H1 (cell line): ENCODE measurements around the gene PSMC4. TPM values are rescaled to one million over a fixed set of nuclear protein-coding genes. Genes with fewer than 3 reads are reported as not detected.
A peak's percentile ranks its signal among the peaks of the same experiment; 100 is the strongest.

Experiments
- CTCF ChIA-PET: fragments of 300-600 bp; sonication (Branson Sonifier 250); formaldehyde crosslinking; loops from one replicate; lab custom pipeline; 2021; ENCODE audit not compliant: partially characterized antibody; lab: Charles Lee
- POLR2A ChIA-PET: fragments of 300-600 bp; sonication (Branson Sonifier 250); formaldehyde crosslinking; loops from one replicate; lab custom pipeline; 2021; ENCODE audit warnings: inconsistent platforms; ENCODE audit not compliant: partially characterized antibody; lab: Charles Lee
- DNase-seq, 2 experiments: peaks; one replicate each; pipeline versions ENCODE4 v3.0.0 to v3.0.0-alpha.2; 2010 to 2022; ENCODE audit warnings: low spot score in 2 of 2, low read depth in 1 of 2, mixed read lengths in 1 of 2
- FAIRE-seq: peaks from 2 replicates; lab custom pipeline; 2011; peaks lifted over from hg19 to GRCh38; lab: Jason Lieb, UNC
- H2AFZ ChIP-seq: 2 replicates; pipeline ENCODE4 v1.8.1; 2012; ENCODE audit warnings: low read length, inconsistent platforms
- H2AK5ac ChIP-seq: 2 replicates; pipeline ENCODE4 v1.6.1; 2013; ENCODE audit warnings: low read depth, low read length
- H2BK120ac ChIP-seq: replicated peaks from 2 replicates; pipeline ENCODE3; 2013; ENCODE audit warnings: low read depth, low read length, inconsistent platforms
- H2BK12ac ChIP-seq: 2 replicates; pipeline ENCODE4 v1.6.1; 2013; ENCODE audit warnings: low read depth, low read length
- H2BK15ac ChIP-seq: 2 replicates; pipeline ENCODE4 v1.6.1; 2013; ENCODE audit warnings: low read length
- H2BK20ac ChIP-seq: 2 replicates; pipeline ENCODE4 v1.6.1; 2013; ENCODE audit warnings: low read length
- H2BK5ac ChIP-seq: 2 replicates; pipeline ENCODE4 v1.6.1; 2013; ENCODE audit warnings: low read depth, low read length
- H3K14ac ChIP-seq: 2 replicates; pipeline ENCODE4 v1.6.1; 2013; ENCODE audit warnings: inconsistent platforms; ENCODE audit not compliant: insufficient read length
- H3K18ac ChIP-seq: 2 replicates; pipeline ENCODE4 v1.6.1; 2013; ENCODE audit warnings: low read length; ENCODE audit errors: extremely low read depth
- H3K23ac ChIP-seq: 2 replicates; pipeline ENCODE4 v1.6.1; 2013; ENCODE audit warnings: inconsistent platforms; ENCODE audit not compliant: insufficient read length
- H3K23me2 ChIP-seq: 2 replicates; pipeline ENCODE4 v1.6.1; 2013; ENCODE audit warnings: low read depth, low read length
- H3K27ac ChIP-seq: 2 replicates; pipeline ENCODE4 v1.6.1; 2011; ENCODE audit warnings: low read depth, low read length, inconsistent platforms
- H3K27me3 ChIP-seq, 4 experiments: replicated peaks in 1 of 4; 1 replicate in 1 of 4; 2 replicates in 3 of 4; pipeline versions ENCODE4 v1.6.1 to v1.8.1; 2011 to 2013; ENCODE audit warnings: low read length in 3 of 4, mild to moderate bottlenecking in 3 of 4, inconsistent platforms in 2 of 4, mixed read lengths in 2 of 4, moderate library complexity in 1 of 4; ENCODE audit not compliant: control insufficient read depth in 3 of 4, insufficient read depth in 3 of 4; ENCODE audit errors: extremely low read depth in 1 of 4
- H3K36me3 ChIP-seq, 4 experiments: 2 replicates each; pipeline versions ENCODE4 v1.6.1 to v1.8.1; 2011 to 2013; ENCODE audit warnings: mild to moderate bottlenecking in 4 of 4, low read length in 3 of 4, moderate library complexity in 2 of 4, control low read depth in 1 of 4, inconsistent platforms in 1 of 4; ENCODE audit not compliant: insufficient read depth in 4 of 4, control insufficient read depth in 2 of 4
- H3K4ac ChIP-seq: replicated peaks from 2 replicates; pipeline ENCODE3; 2013; ENCODE audit warnings: low read length, low read depth, mixed read lengths, inconsistent platforms; ENCODE audit not compliant: insufficient read length
- H3K4me1 ChIP-seq, 4 experiments: replicated peaks in 1 of 4; 1 replicate in 1 of 4; 2 replicates in 3 of 4; pipeline versions ENCODE4 v1.6.1 to v1.8.1; 2011 to 2013; ENCODE audit warnings: low read length in 3 of 4, inconsistent platforms in 2 of 4, mixed read lengths in 1 of 4; ENCODE audit not compliant: insufficient read depth in 4 of 4, control insufficient read depth in 3 of 4
- H3K4me2 ChIP-seq, 2 experiments: 2 replicates each; pipeline versions ENCODE4 v1.6.1 to v1.8.1; 2011 to 2013; ENCODE audit warnings: low read depth in 2 of 2, low read length in 2 of 2, control low read depth in 1 of 2, inconsistent platforms in 1 of 2, mild to moderate bottlenecking in 1 of 2; ENCODE audit not compliant: insufficient read depth in 1 of 2
- H3K4me3 ChIP-seq, 4 experiments: fragments of 200-600, 300-600 bp in 1 of 4; sonication (generic), shearing (Covaris generic), sonication (Bioruptor Twin) in 1 of 4; 2 replicates each; pipeline versions ENCODE4 v1.5.1 to v1.8.1; 2011 to 2016; ENCODE audit warnings: low read length in 4 of 4, low read depth in 3 of 4, control low read depth in 2 of 4, inconsistent platforms in 2 of 4, mild to moderate bottlenecking in 2 of 4, mixed read lengths in 1 of 4, moderate library complexity in 1 of 4; ENCODE audit not compliant: insufficient read depth in 2 of 4; ENCODE audit errors: extremely low read depth in 1 of 4
- H3K56ac ChIP-seq: replicated peaks from 2 replicates; pipeline ENCODE3; 2013; ENCODE audit warnings: low read depth, mild to moderate bottlenecking, mixed read lengths, low read length, inconsistent platforms; ENCODE audit not compliant: insufficient read length
- H3K79me1 ChIP-seq: 2 replicates; pipeline ENCODE4 v1.6.1; 2013; ENCODE audit warnings: low read depth, low read length, control low read depth
- H3K79me2 ChIP-seq, 2 experiments: 2 replicates each; pipeline versions ENCODE4 v1.6.1 to v1.8.1; 2012 to 2013; ENCODE audit warnings: low read length in 2 of 2, mild to moderate bottlenecking in 2 of 2, inconsistent platforms in 1 of 2; ENCODE audit not compliant: insufficient read depth in 2 of 2, control insufficient read depth in 1 of 2
- H3K9ac ChIP-seq, 4 experiments: replicated peaks in 1 of 4; 1 replicate in 1 of 4; 2 replicates in 3 of 4; pipeline versions ENCODE4 v1.6.1 to v1.8.1; 2011 to 2013; ENCODE audit warnings: low read depth in 3 of 4, low read length in 3 of 4, control low read depth in 2 of 4, mild to moderate bottlenecking in 2 of 4, moderate library complexity in 2 of 4, inconsistent platforms in 1 of 4; ENCODE audit errors: extremely low read depth in 1 of 4
- H3K9me3 ChIP-seq, 2 experiments: 2 replicates each; pipeline versions ENCODE4 v1.6.1 to v1.8.1; 2012 to 2013; ENCODE audit warnings: mild to moderate bottlenecking in 2 of 2, moderate library complexity in 2 of 2, control low read depth in 1 of 2, inconsistent platforms in 1 of 2, low read depth in 1 of 2, low read length in 1 of 2, mixed read lengths in 1 of 2; ENCODE audit not compliant: insufficient read depth in 2 of 2
- H4K20me1 ChIP-seq, 2 experiments: replicated peaks in 1 of 2; 2 replicates each; pipeline versions ENCODE3 to v1.8.1; 2011 to 2013; ENCODE audit warnings: inconsistent platforms in 2 of 2, low read length in 2 of 2, mild to moderate bottlenecking in 1 of 2; ENCODE audit not compliant: insufficient read depth in 2 of 2, control insufficient read depth in 1 of 2
- H4K5ac ChIP-seq: 2 replicates; pipeline ENCODE4 v1.6.1; 2013; ENCODE audit warnings: low read length, low read depth, mixed read lengths, inconsistent platforms; ENCODE audit not compliant: insufficient read length
- H4K8ac ChIP-seq: 2 replicates; pipeline ENCODE4 v1.8.0; 2013; ENCODE audit warnings: mild to moderate bottlenecking, moderate library complexity, low read length, inconsistent platforms; ENCODE audit not compliant: insufficient read depth; ENCODE audit errors: extremely low read depth
- H4K91ac ChIP-seq: replicated peaks from 2 replicates; pipeline ENCODE3; 2013; ENCODE audit warnings: low read length, mixed read lengths, inconsistent platforms; ENCODE audit not compliant: insufficient read length
- BRCA1 ChIP-seq: IDR thresholded peaks from 2 replicates; pipeline ENCODE4 v1.6.1; 2012; ENCODE audit warnings: low read depth, low read length, improper control_type of control experiment
- CBX8 ChIP-seq: fragments of 300-800, 300-1000 bp; sonication (generic); IDR thresholded peaks from 2 replicates; pipeline ENCODE4 v1.7.1; 2016; ENCODE audit warnings: low read depth, low read length, borderline replicate concordance
- CTBP2 ChIP-seq: IDR thresholded peaks from 2 replicates; pipeline ENCODE4 v1.7.0; 2011; ENCODE audit warnings: borderline replicate concordance, mild to moderate bottlenecking, moderate library complexity, mixed read lengths, low read length; ENCODE audit not compliant: insufficient read depth, insufficient read length
- POLR2AphosphoS5 ChIP-seq: IDR thresholded peaks from 2 replicates; pipeline ENCODE4 v1.6.1; 2011; ENCODE audit warnings: low read depth, low read length
- RBBP5 ChIP-seq: IDR thresholded peaks from 2 replicates; pipeline ENCODE4 v1.7.1; 2012; ENCODE audit warnings: low read depth, mild to moderate bottlenecking, inconsistent platforms, low read length, moderate library complexity, borderline replicate concordance
- SP1 ChIP-seq: IDR thresholded peaks from 2 replicates; pipeline ENCODE4 v1.6.1; 2011; ENCODE audit warnings: low read depth, low read length
- WGBS, 2 experiments: shearing (Covaris generic) in 1 of 2; methylation state at CpG; one replicate each; pipeline versions ENCODE4 v1.1.6 to v1.1.7; 2013 to 2015; ENCODE audit warnings: low lambda C conversion rate in 2 of 2, mixed read lengths in 2 of 2, inconsistent platforms in 1 of 2, low coverage in 1 of 2, missing lambda C conversion rate in 1 of 2; ENCODE audit not compliant: insufficient replicate concordance in 2 of 2, insufficient coverage in 1 of 2, insufficient read length in 1 of 2; ENCODE audit errors: extremely low coverage in 1 of 2, missing lambda C conversion rate in 1 of 2; 5-methylcytosine and 5-hydroxymethylcytosine counted together
- polyA plus RNA-seq, 7 experiments: library from polyadenylated mRNA; depleted of rRNA in 3 of 7; stranded (reverse) in 5 of 7; unstranded in 2 of 7; fragments of >200 nt in 5 of 7; fragments of 200-250 nt in 2 of 7; gene quantifications; 1 replicate in 5 of 7; 2 replicates in 1 of 7; 4 replicates in 1 of 7; pipeline versions ENCODE4 v1.2.1 to v1.2.3, GENCODE V29; 2011 to 2013; ENCODE audit warnings: missing spikeins in 2 of 7, mixed read lengths in 2 of 7
- total RNA-seq: library from RNA; stranded (reverse); fragmentation: NEBNext Ultra II Directional; extraction: Animal tissue kit (Norgen Biotek cat#: 25700); gene quantifications from 2 replicates; pipeline ENCODE4 v1.2.1, GENCODE V29; 2021
- TF ChIP-seq, protein P1 (sequence below), 3 experiments: IDR thresholded peaks; 1 replicate in 2 of 3; 2 replicates in 1 of 3; pipeline versions ENCODE4 v1.5.1 to v1.6.1; 2011; ENCODE audit warnings: low read length in 3 of 3, mild to moderate bottlenecking in 3 of 3, inconsistent platforms in 2 of 3, low read depth in 1 of 3, moderate library complexity in 1 of 3; ENCODE audit not compliant: insufficient read depth in 1 of 3; ENCODE audit errors: control extremely low read depth in 1 of 3

PSMC4 gene
- total and polyA plus RNA-seq, 2 of the 8 experiments (the other 6 are each of a cell fraction or from before 2014, with no cell fraction given), result 116 to 126 TPM

DNA sequence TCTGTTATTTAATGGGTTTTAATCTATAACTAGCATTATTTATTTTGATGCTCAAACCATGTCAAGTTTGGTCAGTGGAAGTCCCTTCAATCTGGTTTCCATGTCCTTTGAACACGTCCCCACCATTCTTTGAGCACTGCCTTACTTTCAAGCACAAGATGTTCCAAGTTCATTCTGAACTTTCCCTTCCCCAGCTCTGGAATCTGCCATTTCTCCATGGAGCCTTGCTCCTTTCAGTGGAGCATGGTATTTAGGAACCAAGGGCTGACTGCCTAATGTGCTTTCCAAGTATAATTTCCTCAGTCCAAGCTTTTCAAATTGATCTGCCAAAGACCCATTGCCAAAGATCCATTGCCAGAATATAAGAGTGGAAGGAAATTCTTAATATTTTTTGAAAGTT is 24.8 kb downstream of the PSMC4 start:
- Histone ChIP-seq H3K4me2 (peak overlapping the region; percentile 84 to 97), H2BK20ac (no peak overlapping the region), H2BK5ac (no peak overlapping the region), H4K91ac (no peak overlapping the region), H2AFZ (no peak overlapping the region), H4K8ac (no peak overlapping the region), H3K9ac (no peak overlapping the region), H2BK120ac (no peak overlapping the region), H3K18ac (no peak overlapping the region), H2BK12ac (no peak overlapping the region), H3K23ac (no peak overlapping the region), H3K27me3 (no peaks in the 10 kb centered on the region), H3K36me3 (no peaks in the 10 kb centered on the region), H2BK15ac (no peak overlapping the region), H3K14ac (no peak overlapping the region), H3K4me1 (peaks cover 0 to 3% (median 1%) of the 10 kb centered on the region in 4 experiments; a peak in 3 of 7 replicates), H3K9me3 (peaks cover 9 to 15% of the 10 kb centered on the region in 2 experiments; a peak in 2 of 4 replicates), H2AK5ac (no peak overlapping the region), H3K56ac (no peak overlapping the region), H3K4ac (no peak overlapping the region), H3K79me1 (peaks cover 3% of the 10 kb centered on the region; the same call in 1 of the 2 replicates), H4K5ac (no peak overlapping the region), H3K23me2 (peaks cover 9% of the 10 kb centered on the region), H3K27ac (no peak overlapping the region), H3K4me3 (peak overlapping the region; percentile 14 to 97 (median 60); a peak in 5 of 8 replicates), H4K20me1 (no peaks in the 10 kb centered on the region), H3K79me2 (peaks cover 5 to 19% of the 10 kb centered on the region in 2 experiments; a peak in 3 of 4 replicates)
- FAIRE-seq (no peak), DNase-seq (no peak)
- ChIA-PET CTCF (no interaction called here), POLR2A (interaction anchor here (0.9 to 1.5 kb wide), 2 partner anchors 10 to 11 kb away, joined by 3 read pairs; no protein-coding TSS in a partner anchor)
- WGBS, 2 experiments, result 67% methylated on average over 1 of the region's 1 CpG; no CpG with 5 or more reads in 1 of the 2 experiments
- TF ChIP-seq CTBP2, result no peak
- TF ChIP-seq, protein P1, sequence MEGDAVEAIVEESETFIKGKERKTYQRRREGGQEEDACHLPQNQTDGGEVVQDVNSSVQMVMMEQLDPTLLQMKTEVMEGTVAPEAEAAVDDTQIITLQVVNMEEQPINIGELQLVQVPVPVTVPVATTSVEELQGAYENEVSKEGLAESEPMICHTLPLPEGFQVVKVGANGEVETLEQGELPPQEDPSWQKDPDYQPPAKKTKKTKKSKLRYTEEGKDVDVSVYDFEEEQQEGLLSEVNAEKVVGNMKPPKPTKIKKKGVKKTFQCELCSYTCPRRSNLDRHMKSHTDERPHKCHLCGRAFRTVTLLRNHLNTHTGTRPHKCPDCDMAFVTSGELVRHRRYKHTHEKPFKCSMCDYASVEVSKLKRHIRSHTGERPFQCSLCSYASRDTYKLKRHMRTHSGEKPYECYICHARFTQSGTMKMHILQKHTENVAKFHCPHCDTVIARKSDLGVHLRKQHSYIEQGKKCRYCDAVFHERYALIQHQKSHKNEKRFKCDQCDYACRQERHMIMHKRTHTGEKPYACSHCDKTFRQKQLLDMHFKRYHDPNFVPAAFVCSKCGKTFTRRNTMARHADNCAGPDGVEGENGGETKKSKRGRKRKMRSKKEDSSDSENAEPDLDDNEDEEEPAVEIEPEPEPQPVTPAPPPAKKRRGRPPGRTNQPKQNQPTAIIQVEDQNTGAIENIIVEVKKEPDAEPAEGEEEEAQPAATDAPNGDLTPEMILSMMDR (IDR thresholded peaks at IDR 0.05; ENCODE audit: control extremely low read depth in 1 of 3, insufficient read depth in 1 of 3, low read depth in 1 of 3, low read length in 3 of 3), result no peak
- no peak for TF ChIP-seq BRCA1
- TF ChIP-seq POLR2AphosphoS5, result no peak
- no peak for TF ChIP-seq RBBP5
- TF ChIP-seq SP1, result no peak
- TF ChIP-seq CBX8, result no peak
